Measurements from ENCODE around the gene AGAP1. TPM values are rescaled to one million over a fixed set of nuclear protein-coding genes. Genes with fewer than 3 reads are reported as not detected.
A peak's percentile ranks its signal among the peaks of the same experiment; 100 is the strongest.

AGAP1 gene
- total RNA-seq, 1 donor from 2014 or later, result 44.7 TPM

DNA sequence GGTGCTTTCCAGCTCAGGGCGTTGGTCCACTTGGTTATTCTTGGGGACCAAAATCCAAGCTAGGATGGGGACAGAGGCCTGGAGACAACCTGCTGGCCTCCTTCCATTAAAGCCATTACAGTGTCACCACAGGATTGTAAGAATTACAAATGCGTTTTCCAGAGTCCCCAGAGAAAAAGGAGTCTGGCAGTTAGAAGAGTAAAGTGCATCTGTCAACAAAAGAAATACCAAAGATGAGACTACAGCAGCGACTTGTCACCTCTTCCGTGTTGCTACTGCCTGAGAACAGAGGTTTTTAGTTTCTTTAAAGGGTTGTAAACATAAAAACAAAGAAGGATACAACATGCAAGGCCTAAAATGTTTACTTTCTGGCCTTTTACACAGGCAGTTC lies 235.7 kb downstream of the AGAP1 start:
- DNase-seq (ENCODE audit: low spot score), result no peak

GRCh38 chr2:235730115-235730514 lies 236.3 kb downstream of the AGAP1 start:
- no peak for DNase-seq (ENCODE audit: low spot score)

- DNase-seq (ENCODE audit: low spot score), result no peak
Observed at GRCh38 chr2:235733761-235734160, 239.9 kb downstream of the AGAP1 start.

DNA sequence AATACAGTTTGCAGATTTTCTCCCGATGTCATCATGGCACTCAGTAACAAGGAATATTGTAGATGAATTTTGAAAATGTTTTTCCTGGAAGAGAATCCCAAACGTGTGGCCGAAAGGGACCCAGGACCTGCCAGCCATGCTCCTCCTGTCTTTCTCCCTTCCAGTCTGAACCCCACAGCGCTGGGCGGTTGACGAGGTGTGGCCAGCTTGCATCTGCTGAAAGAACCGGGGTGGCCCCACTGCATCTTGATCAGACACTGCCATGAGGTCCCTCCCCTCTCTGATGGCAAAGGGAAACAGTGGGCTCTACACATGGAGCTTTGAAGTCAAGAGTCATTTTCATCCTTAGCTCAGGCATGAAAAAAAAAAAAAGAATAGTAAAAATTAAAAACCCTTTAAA lies 240.3 kb downstream of the AGAP1 start:
- DNase-seq (ENCODE audit: low spot score), result no peak

- DNase-seq (ENCODE audit: low spot score), result no peak
Observed at GRCh38 chr2:235734688-235735231, 240.9 kb downstream of the AGAP1 start.

DNA sequence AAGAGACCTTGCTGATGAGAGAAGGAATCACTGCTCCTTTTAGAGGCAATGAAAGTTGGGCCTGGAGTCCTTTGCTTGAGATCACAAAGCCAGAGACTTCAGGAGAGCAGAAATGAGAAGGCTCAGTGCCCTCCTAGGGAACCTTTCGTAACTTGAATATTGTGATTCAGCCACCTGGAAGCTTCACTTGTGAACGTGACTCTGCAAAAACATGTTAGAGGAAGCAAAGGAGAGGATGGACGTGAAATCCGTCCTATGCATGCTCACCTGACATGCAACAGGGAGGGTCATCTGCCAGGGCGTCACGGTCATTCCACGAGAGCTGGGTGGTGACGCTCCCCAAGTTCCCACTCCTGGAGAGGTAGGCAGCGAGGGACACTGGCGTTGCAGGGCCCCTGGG lies 243.6 kb downstream of the AGAP1 start:
- no peak for DNase-seq (ENCODE audit: low spot score)

- no peak for DNase-seq (ENCODE audit: low spot score)
Observed at GRCh38 chr2:235737840-235738239, 244.0 kb downstream of the AGAP1 start.

DNA sequence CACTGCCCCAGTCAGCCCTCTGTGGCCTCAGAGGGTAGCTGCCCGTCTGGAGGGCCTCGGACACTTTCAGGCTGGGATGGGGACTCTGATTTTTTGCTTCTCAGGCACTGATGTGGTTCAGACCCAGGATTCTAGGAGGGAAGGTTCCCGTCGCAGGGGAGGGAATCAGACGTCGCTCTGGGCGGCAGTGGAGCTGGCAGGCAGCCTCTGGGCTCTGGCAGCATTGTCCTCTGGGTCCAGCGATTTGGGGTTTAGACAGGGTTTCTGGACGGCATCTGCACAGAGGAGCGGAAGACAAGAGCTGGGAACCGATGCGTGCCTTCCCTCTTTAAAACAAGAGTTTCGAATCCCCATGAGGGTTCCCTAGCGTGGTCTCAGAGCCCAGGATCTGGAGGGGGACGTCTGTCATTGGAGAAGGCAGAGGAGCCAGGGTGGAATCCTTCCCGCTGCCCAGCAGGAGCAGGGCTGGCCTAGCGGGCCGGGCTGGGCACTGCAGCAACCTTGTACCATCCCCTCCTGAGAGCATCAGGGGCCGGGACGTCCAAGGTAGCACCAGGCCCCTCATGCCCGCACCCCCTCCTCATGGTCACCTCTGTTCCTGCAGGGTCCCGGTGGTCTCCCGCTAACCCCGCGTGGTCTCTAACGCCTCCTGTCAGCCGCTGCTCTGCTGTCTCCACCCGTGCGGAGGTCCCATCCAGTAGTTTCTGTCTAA lies 246.0 kb downstream of the AGAP1 start:
- DNase-seq (ENCODE audit: low spot score), result no peak

DNA sequence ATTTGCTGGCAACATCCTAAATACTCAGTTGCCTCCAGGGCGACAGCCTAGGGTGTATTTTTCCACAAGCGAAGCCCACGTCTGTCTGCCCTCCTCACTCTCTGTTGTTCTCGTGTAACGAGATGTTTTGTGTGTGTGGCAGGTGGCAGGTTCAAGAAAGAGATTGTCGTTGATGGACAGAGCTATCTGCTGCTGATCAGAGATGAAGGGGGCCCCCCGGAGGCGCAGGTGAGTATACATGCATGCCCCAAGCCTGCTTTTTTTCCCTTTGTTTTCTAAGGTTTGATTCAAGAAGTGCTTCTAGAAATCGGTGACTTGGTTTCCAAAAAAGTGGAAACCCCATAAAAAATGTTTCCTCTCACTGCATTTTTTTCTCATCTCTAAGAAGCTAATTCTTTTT lies 247.0 kb downstream of the AGAP1 start:
- no peak for DNase-seq (ENCODE audit: low spot score)

GRCh38 chr2:235744161-235744560 lies 250.3 kb downstream of the AGAP1 start:
- no peak for DNase-seq (ENCODE audit: low spot score)

DNA sequence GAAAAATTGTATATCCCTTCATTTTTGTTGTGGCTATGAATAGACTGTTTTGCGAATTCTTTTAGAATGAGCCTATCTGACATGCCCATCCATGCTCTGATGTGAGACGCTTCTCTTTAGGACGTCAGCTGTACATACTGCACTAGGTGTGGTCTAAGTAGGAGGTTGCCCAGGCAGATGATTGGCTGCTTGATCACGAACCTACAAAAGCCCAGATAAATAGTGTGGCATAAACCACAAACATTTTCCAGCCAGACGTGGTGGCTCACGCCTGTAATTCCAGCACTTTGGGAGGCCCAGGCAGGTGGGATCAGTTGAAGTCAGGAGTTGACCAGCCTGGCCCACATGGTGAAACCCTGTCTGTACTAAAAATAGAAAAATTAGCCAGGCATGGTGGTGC lies 251.8 kb downstream of the AGAP1 start:
- DNase-seq (ENCODE audit: low spot score), result no peak

- DNase-seq (ENCODE audit: low spot score), result peak; percentile 78
Observed at GRCh38 chr2:235746257-235746934, 252.6 kb downstream of the AGAP1 start.

DNA sequence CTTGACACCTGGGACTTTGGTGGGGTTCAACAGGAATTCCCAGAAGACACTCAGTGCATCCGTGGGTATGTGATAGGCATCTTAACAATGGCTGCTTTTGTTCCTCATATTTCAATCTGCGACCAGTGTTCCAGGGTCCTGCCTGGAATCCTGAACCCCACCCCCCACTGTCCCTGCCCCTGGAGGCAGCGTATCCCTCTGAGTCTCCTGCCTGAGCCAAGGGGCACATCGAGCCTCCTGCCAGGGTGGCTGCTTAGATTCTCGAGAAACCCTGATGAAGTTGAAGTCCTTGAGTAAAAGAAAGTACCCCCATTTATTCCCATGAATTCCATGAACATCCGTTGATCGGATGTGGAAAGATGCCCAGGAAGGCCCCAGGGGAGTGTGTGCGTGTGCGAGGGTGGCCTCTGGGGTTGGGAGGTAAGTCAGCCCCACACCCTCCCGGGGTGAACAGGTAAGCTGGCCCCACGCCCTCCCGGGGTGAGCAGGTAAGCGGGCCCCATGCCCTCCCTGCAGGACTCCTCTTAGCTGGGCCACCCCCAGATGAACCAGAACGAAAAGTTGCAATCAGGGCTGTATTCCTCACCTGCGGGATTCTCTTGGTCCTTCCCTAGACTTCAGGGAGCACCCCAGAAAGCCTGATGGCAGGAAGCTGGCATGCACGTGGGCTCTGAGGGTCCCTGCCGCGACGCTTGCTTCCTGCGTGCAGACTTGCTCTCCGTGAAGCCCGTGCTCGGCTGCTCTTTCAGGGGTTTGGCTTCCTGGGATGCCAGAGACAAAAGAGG lies 253.3 kb downstream of the AGAP1 start:
- DNase-seq (ENCODE audit: low spot score), result no peak

DNA sequence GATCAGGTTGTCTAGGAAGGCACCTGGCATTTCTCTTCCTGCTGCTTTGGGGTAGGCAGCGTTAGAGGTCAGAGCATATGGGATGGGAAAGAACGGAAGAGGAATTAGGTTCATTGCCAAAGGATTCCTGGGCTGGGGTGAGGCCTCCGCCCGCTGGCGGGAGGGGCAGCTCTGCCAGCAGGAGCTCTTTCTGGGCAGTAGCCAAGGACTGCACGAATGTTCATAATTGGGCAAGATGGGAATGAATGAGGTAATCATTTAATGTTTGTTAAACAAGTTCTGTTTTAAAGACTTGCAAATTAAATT lies 253.9 kb downstream of the AGAP1 start:
- peak; percentile 56 for DNase-seq (ENCODE audit: low spot score)

- no peak for DNase-seq (ENCODE audit: low spot score)
Observed at GRCh38 chr2:235749121-235749770, 255.4 kb downstream of the AGAP1 start.

- DNase-seq (ENCODE audit: low spot score), result no peak
Observed at GRCh38 chr2:235749771-235750160, 255.9 kb downstream of the AGAP1 start.

DNA sequence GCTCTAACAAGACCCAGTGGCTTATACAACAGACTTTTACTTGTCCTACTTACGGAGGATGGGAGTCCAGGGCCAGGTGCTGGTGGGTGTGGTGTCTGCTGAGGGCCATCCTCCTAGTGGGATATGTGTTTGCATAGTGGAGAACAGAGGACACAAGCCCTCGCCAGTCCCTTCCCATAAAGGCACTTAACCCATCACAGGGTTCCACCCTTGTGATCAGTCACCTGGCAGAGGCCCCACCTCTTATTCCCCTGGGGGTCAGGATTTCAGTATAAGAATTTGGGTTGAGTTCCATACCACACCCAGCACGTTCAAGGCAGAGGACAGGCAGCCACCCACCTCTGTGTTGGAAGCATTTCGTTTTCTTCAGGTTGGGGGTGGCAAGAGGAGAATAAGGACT lies 259.0 kb downstream of the AGAP1 start:
- DNase-seq (ENCODE audit: low spot score), result no peak

- DNase-seq (ENCODE audit: low spot score), result no peak
Observed at GRCh38 chr2:235754357-235755207, 260.7 kb downstream of the AGAP1 start.

GRCh38 chr2:235756491-235756890 lies 262.6 kb downstream of the AGAP1 start:
- no peak for DNase-seq (ENCODE audit: low spot score)

GRCh38 chr2:235757212-235757611 lies 263.4 kb downstream of the AGAP1 start:
- DNase-seq (ENCODE audit: low spot score), result no peak

DNA sequence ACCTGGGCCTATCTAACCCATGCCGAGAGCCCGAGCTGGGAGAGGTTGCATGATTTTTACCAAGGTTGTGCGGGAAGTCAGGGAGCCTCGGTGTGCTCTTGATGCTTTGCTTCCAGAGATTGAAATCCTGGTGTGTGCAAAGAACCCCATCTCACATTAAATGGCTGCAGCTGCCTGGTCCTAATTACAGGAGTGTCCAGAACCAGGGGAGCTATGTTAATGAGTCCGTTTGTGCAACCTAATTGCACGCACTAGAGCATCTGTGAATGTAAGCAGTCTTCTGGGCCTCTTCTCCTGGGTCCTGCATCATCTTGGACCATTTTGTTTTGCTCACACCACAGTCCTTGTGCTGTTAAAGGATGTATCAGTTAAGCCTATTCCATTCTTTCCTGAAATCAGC lies 263.8 kb downstream of the AGAP1 start:
- DNase-seq (ENCODE audit: low spot score), result no peak

Measured in mucosa of gallbladder (tissue), 1 donor.